Measurements from ENCODE around the gene AQP6.

DNA sequence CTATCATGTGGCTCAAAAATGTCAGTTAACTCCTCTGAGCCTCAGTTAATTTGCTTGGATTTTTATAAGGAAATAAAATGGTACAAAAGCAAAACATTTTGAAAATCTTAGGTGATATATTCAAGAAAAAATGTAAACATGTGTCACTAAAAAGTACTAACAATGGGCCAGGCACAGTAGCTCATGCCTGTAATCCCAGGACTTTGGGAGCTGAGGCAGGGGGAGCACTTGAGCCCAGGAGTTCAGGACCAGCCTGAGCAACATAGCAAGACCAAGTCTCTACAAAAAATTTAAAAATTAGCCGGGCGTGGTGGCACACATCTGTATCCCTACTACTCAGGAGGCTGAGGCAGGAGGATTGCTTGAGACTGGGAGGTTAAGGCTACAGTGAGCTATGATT is 25.7 kb downstream of the AQP6 start:
- TF ChIP-seq, protein P1, sequence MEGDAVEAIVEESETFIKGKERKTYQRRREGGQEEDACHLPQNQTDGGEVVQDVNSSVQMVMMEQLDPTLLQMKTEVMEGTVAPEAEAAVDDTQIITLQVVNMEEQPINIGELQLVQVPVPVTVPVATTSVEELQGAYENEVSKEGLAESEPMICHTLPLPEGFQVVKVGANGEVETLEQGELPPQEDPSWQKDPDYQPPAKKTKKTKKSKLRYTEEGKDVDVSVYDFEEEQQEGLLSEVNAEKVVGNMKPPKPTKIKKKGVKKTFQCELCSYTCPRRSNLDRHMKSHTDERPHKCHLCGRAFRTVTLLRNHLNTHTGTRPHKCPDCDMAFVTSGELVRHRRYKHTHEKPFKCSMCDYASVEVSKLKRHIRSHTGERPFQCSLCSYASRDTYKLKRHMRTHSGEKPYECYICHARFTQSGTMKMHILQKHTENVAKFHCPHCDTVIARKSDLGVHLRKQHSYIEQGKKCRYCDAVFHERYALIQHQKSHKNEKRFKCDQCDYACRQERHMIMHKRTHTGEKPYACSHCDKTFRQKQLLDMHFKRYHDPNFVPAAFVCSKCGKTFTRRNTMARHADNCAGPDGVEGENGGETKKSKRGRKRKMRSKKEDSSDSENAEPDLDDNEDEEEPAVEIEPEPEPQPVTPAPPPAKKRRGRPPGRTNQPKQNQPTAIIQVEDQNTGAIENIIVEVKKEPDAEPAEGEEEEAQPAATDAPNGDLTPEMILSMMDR (IDR thresholded peaks at IDR 0.05) = no peak; the same call in 1 of the 2 replicates
- TF ChIP-seq ZFX (IDR thresholded peaks at IDR 0.05; ENCODE audit: borderline replicate concordance) = no peak
